Measurements from ENCODE around the gene SEZ6. TPM values are rescaled to one million over a fixed set of nuclear protein-coding genes. Genes with fewer than 3 reads are reported as not detected.

Gene SEZ6
- total RNA-seq, 1 donor from 2014 or later, result 10.1 TPM

- H3K27me3 Mint-ChIP-seq, result no peaks in the 10 kb centered on the region
- TF ChIP-seq CTCF (IDR thresholded peaks at IDR 0.05; ENCODE audit: unreplicated experiment), result no peak
- H3K4me3 Mint-ChIP-seq (ENCODE audit: low read depth), result no peak overlapping the region
- no peak for DNase-seq (ENCODE audit: low spot score, unreplicated experiment)
- H3K9me3 Mint-ChIP-seq (ENCODE audit: low read depth), result no peaks in the 10 kb centered on the region
- H3K4me1 Mint-ChIP-seq (ENCODE audit: low read depth), result peaks cover 6% of the 10 kb centered on the region
- peak overlapping the region; percentile 20 for H3K27ac Mint-ChIP-seq
- peaks cover 6% of the 10 kb centered on the region for H3K36me3 Mint-ChIP-seq (ENCODE audit: insufficient read depth)
These were observed 76.0 kb downstream of the SEZ6 start for GRCh38 chr17:28929787-28930186.

GRCh38 chr17:28928061-28928460 lies 77.8 kb downstream of the SEZ6 start:
- no peak for DNase-seq (ENCODE audit: low spot score, unreplicated experiment)
- peaks cover 12% of the 10 kb centered on the region for H3K36me3 Mint-ChIP-seq (ENCODE audit: insufficient read depth)
- H3K27ac Mint-ChIP-seq, result no peak overlapping the region
- H3K9me3 Mint-ChIP-seq (ENCODE audit: low read depth), result no peaks in the 10 kb centered on the region
- no peaks in the 10 kb centered on the region for H3K27me3 Mint-ChIP-seq
- TF ChIP-seq CTCF (IDR thresholded peaks at IDR 0.05; ENCODE audit: unreplicated experiment), result no peak
- peaks cover 6% of the 10 kb centered on the region for H3K4me1 Mint-ChIP-seq (ENCODE audit: low read depth)
- no peak overlapping the region for H3K4me3 Mint-ChIP-seq (ENCODE audit: low read depth)

- TF ChIP-seq CTCF (IDR thresholded peaks at IDR 0.05; ENCODE audit: unreplicated experiment), result no peak
- peak overlapping the region; percentile 49 for H3K27ac Mint-ChIP-seq
- no peak overlapping the region for H3K4me3 Mint-ChIP-seq (ENCODE audit: low read depth)
- peaks cover 15% of the 10 kb centered on the region for H3K36me3 Mint-ChIP-seq (ENCODE audit: insufficient read depth)
- DNase-seq (ENCODE audit: low spot score, unreplicated experiment), result no peak
- no peaks in the 10 kb centered on the region for H3K9me3 Mint-ChIP-seq (ENCODE audit: low read depth)
- H3K27me3 Mint-ChIP-seq, result no peaks in the 10 kb centered on the region
- peaks cover 6% of the 10 kb centered on the region for H3K4me1 Mint-ChIP-seq (ENCODE audit: low read depth)
These were observed 79.0 kb downstream of the SEZ6 start for GRCh38 chr17:28926786-28927185.

GRCh38 chr17:28926366-28926765 lies 79.5 kb downstream of the SEZ6 start:
- DNase-seq (ENCODE audit: low spot score, unreplicated experiment), result no peak
- no peak for TF ChIP-seq CTCF (IDR thresholded peaks at IDR 0.05; ENCODE audit: unreplicated experiment)
- H3K27ac Mint-ChIP-seq, result peak overlapping the region; percentile 84
- H3K27me3 Mint-ChIP-seq, result no peaks in the 10 kb centered on the region
- peaks cover 19% of the 10 kb centered on the region for H3K36me3 Mint-ChIP-seq (ENCODE audit: insufficient read depth)
- H3K4me3 Mint-ChIP-seq (ENCODE audit: low read depth), result no peak overlapping the region
- H3K9me3 Mint-ChIP-seq (ENCODE audit: low read depth), result no peaks in the 10 kb centered on the region
- peaks cover 6% of the 10 kb centered on the region for H3K4me1 Mint-ChIP-seq (ENCODE audit: low read depth)

- no peak for DNase-seq (ENCODE audit: low spot score, unreplicated experiment)
- H3K36me3 Mint-ChIP-seq (ENCODE audit: insufficient read depth), result peaks cover 20% of the 10 kb centered on the region
- H3K9me3 Mint-ChIP-seq (ENCODE audit: low read depth), result no peaks in the 10 kb centered on the region
- no peak for TF ChIP-seq CTCF (IDR thresholded peaks at IDR 0.05; ENCODE audit: unreplicated experiment)
- peaks cover 6% of the 10 kb centered on the region for H3K4me1 Mint-ChIP-seq (ENCODE audit: low read depth)
- H3K27ac Mint-ChIP-seq, result peak overlapping the region; percentile 84
- H3K27me3 Mint-ChIP-seq, result no peaks in the 10 kb centered on the region
- H3K4me3 Mint-ChIP-seq (ENCODE audit: low read depth), result no peak overlapping the region
These were observed 79.9 kb downstream of the SEZ6 start for GRCh38 chr17:28925912-28926365.

All from progenitor cell of endocrine pancreas (in vitro differentiated cells).